ENCODE data around the gene SLC7A10.
"Not testable (repeated sequence)": the region's sequence is repeated elsewhere in the genome, so short reads cannot be mapped to it uniquely, and the experiment has no call there.

Gene SLC7A10

GRCh38 chr19:33240181-33240771, 14.6 kb upstream of the SLC7A10 start:
- in situ Hi-C loops (cut with HindIII; ENCODE audit: low sequenced_read_pairs): loop anchor here (5.0 to 10.0 kb wide), 2 partner anchors 177 to 525 kb away; no protein-coding TSS in a partner anchor

- in situ Hi-C loops (cut with HindIII; ENCODE audit: low sequenced_read_pairs): no loop called here
These were observed 13.7 kb upstream of the SLC7A10 start for GRCh38 chr19:33239223-33239975.

GRCh38 chr19:33238481-33239149, 13.0 kb upstream of the SLC7A10 start:
- in situ Hi-C loops (cut with HindIII; ENCODE audit: low sequenced_read_pairs): no loop called here

- in situ Hi-C loops (cut with HindIII; ENCODE audit: low sequenced_read_pairs): no loop called here
These were observed 11.2 kb upstream of the SLC7A10 start for GRCh38 chr19:33236696-33237390.

- in situ Hi-C loops (cut with HindIII; ENCODE audit: low sequenced_read_pairs): no loop called here
These were observed 10.3 kb upstream of the SLC7A10 start for GRCh38 chr19:33235996-33236350.

GRCh38 chr19:33235269-33235995, 9.8 kb upstream of the SLC7A10 start:
- in situ Hi-C loops (cut with HindIII; ENCODE audit: low sequenced_read_pairs): no loop called here

- in situ Hi-C loops (cut with HindIII; ENCODE audit: low sequenced_read_pairs): no loop called here
These were observed 9.1 kb upstream of the SLC7A10 start for GRCh38 chr19:33234736-33235135.

GRCh38 chr19:33234092-33234491, 8.4 kb upstream of the SLC7A10 start:
- in situ Hi-C loops (cut with HindIII; ENCODE audit: low sequenced_read_pairs): no loop called here

- in situ Hi-C loops (cut with HindIII; ENCODE audit: low sequenced_read_pairs): no loop called here
These were observed 7.6 kb upstream of the SLC7A10 start for GRCh38 chr19:33233056-33233873.

GRCh38 chr19:33232656-33233055, 7.0 kb upstream of the SLC7A10 start:
- in situ Hi-C loops (cut with HindIII; ENCODE audit: low sequenced_read_pairs): no loop called here

- in situ Hi-C loops (cut with HindIII; ENCODE audit: low sequenced_read_pairs): no loop called here
These were observed 5.9 kb upstream of the SLC7A10 start for GRCh38 chr19:33231511-33231910.

- in situ Hi-C loops (cut with HindIII; ENCODE audit: low sequenced_read_pairs): no loop called here
These were observed 4.3 kb upstream of the SLC7A10 start for GRCh38 chr19:33229962-33230361.

- in situ Hi-C loops (cut with HindIII; ENCODE audit: low sequenced_read_pairs): no loop called here
These were observed 2.4 kb upstream of the SLC7A10 start for GRCh38 chr19:33227870-33228599.

- in situ Hi-C loops (cut with HindIII; ENCODE audit: low sequenced_read_pairs): no loop called here
These were observed 1.6 kb upstream of the SLC7A10 start for GRCh38 chr19:33227242-33227650.

- in situ Hi-C loops (cut with HindIII; ENCODE audit: low sequenced_read_pairs): no loop called here
These were observed 1.0 kb upstream of the SLC7A10 start for GRCh38 chr19:33226550-33227241.

- in situ Hi-C loops (cut with HindIII; ENCODE audit: low sequenced_read_pairs): no loop called here
These were observed 774 bp downstream of the SLC7A10 start for GRCh38 chr19:33224694-33225457.

- in situ Hi-C loops (cut with HindIII; ENCODE audit: low sequenced_read_pairs): not testable (repeated sequence)
These were observed 3.4 kb downstream of the SLC7A10 start for GRCh38 chr19:33222255-33222654.

- in situ Hi-C loops (cut with HindIII; ENCODE audit: low sequenced_read_pairs): no loop called here
These were observed 4.0 kb downstream of the SLC7A10 start for GRCh38 chr19:33221638-33222037.
